Mesothelial cell of epicardium (in vitro differentiated cells): ENCODE measurements around the gene SPATC1L. TPM values are rescaled to one million over a fixed set of nuclear protein-coding genes. Genes with fewer than 3 reads are reported as not detected.

Experiments used
- DNase-seq, 2 experiments: peaks; one replicate each; pipeline ENCODE4 v3.0.0; 2021; ENCODE audit warnings: low spot score in 2 of 2; ENCODE audit not compliant: unreplicated experiment in 2 of 2
- H3K27ac Mint-ChIP-seq: 2 replicates; pipeline ENCODE4 v1.8.0; 2021; ENCODE audit warnings: mixed read lengths
- H3K27me3 Mint-ChIP-seq: 2 replicates; pipeline ENCODE4 v1.8.0; 2021; ENCODE audit warnings: low read depth, mixed read lengths
- H3K36me3 Mint-ChIP-seq: 2 replicates; pipeline ENCODE4 v1.8.0; 2021; ENCODE audit warnings: mixed read lengths
- H3K4me1 Mint-ChIP-seq: 2 replicates; pipeline ENCODE4 v1.8.0; 2021; ENCODE audit warnings: mixed read lengths
- H3K4me3 Mint-ChIP-seq: 2 replicates; pipeline ENCODE4 v1.8.0; 2021; ENCODE audit warnings: mild to moderate bottlenecking, moderate library complexity, mixed read lengths
- H3K9me3 Mint-ChIP-seq: 2 replicates; pipeline ENCODE4 v1.8.0; 2021; ENCODE audit warnings: mixed read lengths
- CTCF ChIP-seq: fragments of 200-600 bp; sonication (generic); IDR thresholded peaks from one replicate; pipeline ENCODE4 v1.5.0; 2021; ENCODE audit warnings: antibody characterized with exemption; ENCODE audit not compliant: unreplicated experiment
- total RNA-seq: library from RNA; stranded (reverse); gene quantifications from 3 replicates; pipeline ENCODE4 v1.2.1, GENCODE V29; 2021

The SPATC1L gene
- total RNA-seq, 1 donor from 2014 or later = 28.1 TPM

GRCh38 chr21:46189959-46190490 is 5.8 kb upstream of the SPATC1L start:
- no peaks in the 10 kb centered on the region for H3K9me3 Mint-ChIP-seq
- H3K4me3 Mint-ChIP-seq = no peak overlapping the region
- TF ChIP-seq CTCF = no peak
- H3K36me3 Mint-ChIP-seq = peaks cover 15% of the 10 kb centered on the region
- no peak for DNase-seq
- H3K27me3 Mint-ChIP-seq = no peaks in the 10 kb centered on the region
- H3K27ac Mint-ChIP-seq = no peak overlapping the region
- peaks cover 23% of the 10 kb centered on the region for H3K4me1 Mint-ChIP-seq

DNA sequence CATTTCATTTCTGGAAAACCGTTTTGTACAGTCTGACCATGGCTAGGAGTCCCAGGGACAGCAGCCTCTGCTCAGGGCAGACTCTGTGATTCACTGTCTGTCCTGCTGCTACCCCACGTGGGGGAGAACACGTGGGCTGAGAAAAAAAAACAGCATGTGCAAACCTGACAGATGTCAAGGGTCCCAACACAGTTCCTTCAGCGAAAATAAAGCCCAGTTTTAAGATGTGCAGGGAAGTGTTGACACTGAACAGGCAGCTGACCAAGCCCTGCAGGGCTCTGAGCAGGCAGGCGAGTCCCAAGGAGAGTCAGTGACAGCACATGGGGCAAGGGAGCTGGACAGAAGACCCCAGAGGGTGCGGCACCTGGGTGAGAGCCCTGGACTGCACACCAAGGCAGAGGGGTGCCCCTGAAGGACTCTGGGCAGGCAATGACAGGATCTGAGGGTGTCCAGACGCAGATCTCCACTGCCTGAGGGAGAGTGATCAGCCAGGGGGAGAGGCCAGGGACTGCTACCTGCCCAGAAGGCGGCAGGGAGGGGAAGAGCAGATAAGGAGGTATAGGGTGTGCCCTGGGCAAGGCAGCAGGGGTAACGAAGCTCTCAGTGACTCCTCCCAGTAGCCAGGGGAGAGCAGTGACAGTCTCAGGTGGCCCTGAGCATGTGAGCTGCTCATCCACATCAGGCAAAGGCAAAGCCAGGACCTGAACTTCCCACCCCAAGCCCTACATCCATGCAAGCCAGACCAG is 5.1 kb upstream of the SPATC1L start:
- DNase-seq = peak in 1 of 2 experiments; percentile 34
- no peaks in the 10 kb centered on the region for H3K27me3 Mint-ChIP-seq
- no peaks in the 10 kb centered on the region for H3K9me3 Mint-ChIP-seq
- peaks cover 13% of the 10 kb centered on the region for H3K36me3 Mint-ChIP-seq
- TF ChIP-seq CTCF = no peak
- peak overlapping the region; percentile 40 for H3K27ac Mint-ChIP-seq
- peaks cover 23% of the 10 kb centered on the region for H3K4me1 Mint-ChIP-seq
- no peak overlapping the region for H3K4me3 Mint-ChIP-seq

- H3K27me3 Mint-ChIP-seq = no peaks in the 10 kb centered on the region
- peaks cover 4% of the 10 kb centered on the region for H3K36me3 Mint-ChIP-seq
- DNase-seq = no peak
- peaks cover 23% of the 10 kb centered on the region for H3K4me1 Mint-ChIP-seq
- TF ChIP-seq CTCF = no peak
- no peaks in the 10 kb centered on the region for H3K9me3 Mint-ChIP-seq
- H3K4me3 Mint-ChIP-seq = no peak overlapping the region
- H3K27ac Mint-ChIP-seq = peak overlapping the region; percentile 40
These were observed 4.3 kb upstream of the SPATC1L start for GRCh38 chr21:46188226-46189212.

DNA sequence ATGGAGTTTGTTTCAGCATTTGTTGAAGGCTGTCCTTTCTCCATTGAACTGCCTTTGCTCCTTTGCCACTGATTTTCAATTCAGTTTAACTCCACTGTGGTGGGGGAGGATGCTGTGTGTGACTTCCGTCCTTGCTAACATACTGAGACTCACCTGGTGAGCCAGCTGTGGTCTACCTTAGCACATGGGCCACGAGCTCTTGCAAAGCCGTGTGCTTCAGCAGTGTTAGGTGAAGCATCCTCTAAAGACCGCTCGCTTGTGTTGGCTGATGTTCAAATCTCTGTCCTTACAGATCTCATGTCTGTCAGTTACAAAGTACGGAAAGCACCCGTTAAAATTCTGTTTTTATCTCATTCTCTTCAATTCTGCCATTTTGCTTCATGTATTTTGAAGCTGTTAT is 3.6 kb upstream of the SPATC1L start:
- no peaks in the 10 kb centered on the region for H3K9me3 Mint-ChIP-seq
- no peak for TF ChIP-seq CTCF
- peaks cover 25% of the 10 kb centered on the region for H3K4me1 Mint-ChIP-seq
- H3K27ac Mint-ChIP-seq = peak overlapping the region; percentile 40
- DNase-seq = no peak
- no peaks in the 10 kb centered on the region for H3K27me3 Mint-ChIP-seq
- H3K36me3 Mint-ChIP-seq = no peaks in the 10 kb centered on the region
- H3K4me3 Mint-ChIP-seq = no peak overlapping the region

GRCh38 chr21:46187261-46187660 is 3.0 kb upstream of the SPATC1L start:
- H3K27ac Mint-ChIP-seq = no peak overlapping the region
- H3K36me3 Mint-ChIP-seq = no peaks in the 10 kb centered on the region
- H3K4me1 Mint-ChIP-seq = peaks cover 25% of the 10 kb centered on the region
- TF ChIP-seq CTCF = no peak
- no peak overlapping the region for H3K4me3 Mint-ChIP-seq
- no peaks in the 10 kb centered on the region for H3K27me3 Mint-ChIP-seq
- DNase-seq = no peak
- H3K9me3 Mint-ChIP-seq = no peaks in the 10 kb centered on the region
